ENCODE data around the gene SMAGP.
"Not testable (repeated sequence)": the region's sequence is repeated elsewhere in the genome, so short reads cannot be mapped to it uniquely, and the experiment has no call there.

DNA sequence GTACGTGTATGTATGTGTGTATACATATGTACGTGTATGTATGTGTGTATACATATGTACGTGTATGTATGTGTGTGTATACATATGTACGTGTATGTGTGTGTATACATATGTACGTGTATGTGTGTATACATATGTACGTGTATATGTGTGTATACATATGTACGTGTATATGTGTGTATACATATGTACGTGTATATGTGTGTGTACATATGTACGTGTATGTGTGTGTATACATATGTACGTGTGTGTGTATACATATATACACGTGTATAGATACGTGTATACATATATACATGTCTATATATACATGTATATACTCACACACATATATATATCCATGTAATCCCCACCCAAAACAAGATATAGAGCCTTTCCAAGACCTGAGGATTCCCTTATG, 50.4 kb downstream of the SMAGP start:
- TF ChIP-seq, protein P1, sequence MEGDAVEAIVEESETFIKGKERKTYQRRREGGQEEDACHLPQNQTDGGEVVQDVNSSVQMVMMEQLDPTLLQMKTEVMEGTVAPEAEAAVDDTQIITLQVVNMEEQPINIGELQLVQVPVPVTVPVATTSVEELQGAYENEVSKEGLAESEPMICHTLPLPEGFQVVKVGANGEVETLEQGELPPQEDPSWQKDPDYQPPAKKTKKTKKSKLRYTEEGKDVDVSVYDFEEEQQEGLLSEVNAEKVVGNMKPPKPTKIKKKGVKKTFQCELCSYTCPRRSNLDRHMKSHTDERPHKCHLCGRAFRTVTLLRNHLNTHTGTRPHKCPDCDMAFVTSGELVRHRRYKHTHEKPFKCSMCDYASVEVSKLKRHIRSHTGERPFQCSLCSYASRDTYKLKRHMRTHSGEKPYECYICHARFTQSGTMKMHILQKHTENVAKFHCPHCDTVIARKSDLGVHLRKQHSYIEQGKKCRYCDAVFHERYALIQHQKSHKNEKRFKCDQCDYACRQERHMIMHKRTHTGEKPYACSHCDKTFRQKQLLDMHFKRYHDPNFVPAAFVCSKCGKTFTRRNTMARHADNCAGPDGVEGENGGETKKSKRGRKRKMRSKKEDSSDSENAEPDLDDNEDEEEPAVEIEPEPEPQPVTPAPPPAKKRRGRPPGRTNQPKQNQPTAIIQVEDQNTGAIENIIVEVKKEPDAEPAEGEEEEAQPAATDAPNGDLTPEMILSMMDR (IDR thresholded peaks at IDR 0.05; ENCODE audit: insufficient read depth, low read length), result not testable (repeated sequence)
- TF ChIP-seq POLR2AphosphoS5 (IDR thresholded peaks at IDR 0.05; ENCODE audit: low read depth); SPI1 (IDR thresholded peaks at IDR 0.05; ENCODE audit: borderline replicate concordance, low read depth): not testable (repeated sequence)
- TF ChIP-seq, protein P2, sequence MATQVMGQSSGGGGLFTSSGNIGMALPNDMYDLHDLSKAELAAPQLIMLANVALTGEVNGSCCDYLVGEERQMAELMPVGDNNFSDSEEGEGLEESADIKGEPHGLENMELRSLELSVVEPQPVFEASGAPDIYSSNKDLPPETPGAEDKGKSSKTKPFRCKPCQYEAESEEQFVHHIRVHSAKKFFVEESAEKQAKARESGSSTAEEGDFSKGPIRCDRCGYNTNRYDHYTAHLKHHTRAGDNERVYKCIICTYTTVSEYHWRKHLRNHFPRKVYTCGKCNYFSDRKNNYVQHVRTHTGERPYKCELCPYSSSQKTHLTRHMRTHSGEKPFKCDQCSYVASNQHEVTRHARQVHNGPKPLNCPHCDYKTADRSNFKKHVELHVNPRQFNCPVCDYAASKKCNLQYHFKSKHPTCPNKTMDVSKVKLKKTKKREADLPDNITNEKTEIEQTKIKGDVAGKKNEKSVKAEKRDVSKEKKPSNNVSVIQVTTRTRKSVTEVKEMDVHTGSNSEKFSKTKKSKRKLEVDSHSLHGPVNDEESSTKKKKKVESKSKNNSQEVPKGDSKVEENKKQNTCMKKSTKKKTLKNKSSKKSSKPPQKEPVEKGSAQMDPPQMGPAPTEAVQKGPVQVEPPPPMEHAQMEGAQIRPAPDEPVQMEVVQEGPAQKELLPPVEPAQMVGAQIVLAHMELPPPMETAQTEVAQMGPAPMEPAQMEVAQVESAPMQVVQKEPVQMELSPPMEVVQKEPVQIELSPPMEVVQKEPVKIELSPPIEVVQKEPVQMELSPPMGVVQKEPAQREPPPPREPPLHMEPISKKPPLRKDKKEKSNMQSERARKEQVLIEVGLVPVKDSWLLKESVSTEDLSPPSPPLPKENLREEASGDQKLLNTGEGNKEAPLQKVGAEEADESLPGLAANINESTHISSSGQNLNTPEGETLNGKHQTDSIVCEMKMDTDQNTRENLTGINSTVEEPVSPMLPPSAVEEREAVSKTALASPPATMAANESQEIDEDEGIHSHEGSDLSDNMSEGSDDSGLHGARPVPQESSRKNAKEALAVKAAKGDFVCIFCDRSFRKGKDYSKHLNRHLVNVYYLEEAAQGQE (IDR thresholded peaks at IDR 0.05; ENCODE audit: insufficient replicate concordance, low read depth), result not testable (repeated sequence)

Measured in HL-60 (cell line).